Endothelial cell of umbilical vein (primary cell): ENCODE results near the gene SSH2.

ENCODE experiments used
- CTCF ChIP-seq, 2 donors: IDR thresholded peaks; 1 replicate in 1 of 2; 2 replicates in 1 of 2; pipeline ENCODE4 v1.5.1; 2011; ENCODE audit warnings: low read length in 2 of 2, mild to moderate bottlenecking in 2 of 2, moderate library complexity in 2 of 2, control low read depth in 1 of 2, inconsistent platforms in 1 of 2, low read depth in 1 of 2; ENCODE audit not compliant: insufficient read depth in 1 of 2; ENCODE audit errors: extremely low read depth in 1 of 2
- EZH2 ChIP-seq: IDR thresholded peaks from 2 replicates; pipeline ENCODE4 v1.6.1; 2012; ENCODE audit warnings: borderline replicate concordance, low read depth, mild to moderate bottlenecking, moderate library complexity, low read length, inconsistent platforms; ENCODE audit not compliant: severe bottlenecking
- FOS ChIP-seq: IDR thresholded peaks from 2 replicates; pipeline ENCODE4 v1.6.1; 2011; ENCODE audit warnings: mild to moderate bottlenecking, low read length, moderate library complexity, borderline replicate concordance; ENCODE audit not compliant: insufficient read depth
- JUN ChIP-seq: IDR thresholded peaks from 2 replicates; pipeline ENCODE4 v1.6.1; 2011; ENCODE audit warnings: borderline replicate concordance, low read depth; ENCODE audit not compliant: insufficient read length, insufficient read depth
- MAX ChIP-seq: IDR thresholded peaks from 2 replicates; pipeline ENCODE4 v1.6.1; 2011; ENCODE audit not compliant: insufficient read depth, insufficient read length
- MYC ChIP-seq: IDR thresholded peaks from one replicate; pipeline ENCODE4 v1.6.1; 2011; ENCODE audit warnings: mild to moderate bottlenecking, low read depth, low read length
- POLR2A ChIP-seq: IDR thresholded peaks from 2 replicates; pipeline ENCODE4 v1.6.1; 2012; ENCODE audit warnings: low read depth, mild to moderate bottlenecking, control low read depth, low read length
- POLR2AphosphoS5 ChIP-seq: IDR thresholded peaks from 2 replicates; pipeline ENCODE4 v1.6.1; 2012; ENCODE audit warnings: low read depth, mild to moderate bottlenecking, control low read depth, low read length, moderate library complexity; ENCODE audit not compliant: insufficient read depth

- TF ChIP-seq EZH2 (no peak), CTCF (IDR thresholded peaks at IDR 0.05; ENCODE audit: extremely low read depth in 1 of 2, insufficient read depth in 1 of 2, low read depth in 1 of 2, low read length in 2 of 2) (no peak), POLR2A (no peak), JUN (no peak), POLR2AphosphoS5 (no peak), MAX (no peak), FOS (no peak), MYC (no peak)
These were observed 89.1 kb downstream of the SSH2 start for GRCh38 chr17:29840884-29841283.
